SK-N-SH treated with all-trans-retinoic acid at 6 μM for 48 hours (cell line): ENCODE data around the gene ACTN4.

Experiments
- ARNTL ChIP-seq: fragments of 450-650 bp; formaldehyde crosslinking; IDR thresholded peaks from 2 replicates; pipeline ENCODE4 v1.5.0; 2020; ENCODE audit warnings: low read depth, mild to moderate bottlenecking, moderate library complexity, borderline replicate concordance
- CSDC2 ChIP-seq: fragments of 250-450 bp; sonication (Bioruptor Pico); IDR thresholded peaks from 2 replicates; pipeline ENCODE4 v1.5.0; 2020; ENCODE audit warnings: mild to moderate bottlenecking, moderate library complexity
- OSR1 ChIP-seq: fragments of 250-450 bp; sonication (Bioruptor Pico); IDR thresholded peaks from 2 replicates; pipeline ENCODE4 v1.8.0; 2022; ENCODE audit warnings: moderate library complexity, mild to moderate bottlenecking, inconsistent platforms
- PPARA ChIP-seq: fragments of 250-450 bp; sonication (Bioruptor Pico); IDR thresholded peaks from 2 replicates; pipeline ENCODE4 v1.5.0; 2020; ENCODE audit warnings: mild to moderate bottlenecking, borderline replicate concordance
- RARB ChIP-seq: fragments of 250-450 bp; sonication (Bioruptor Pico); IDR thresholded peaks from 2 replicates; pipeline ENCODE4 v1.8.0; 2021; ENCODE audit warnings: mild to moderate bottlenecking, moderate library complexity
- SNAI2 ChIP-seq: fragments of 250-450 bp; sonication (Bioruptor Pico); IDR thresholded peaks from 2 replicates; pipeline ENCODE4 v1.5.0; 2020; ENCODE audit warnings: mild to moderate bottlenecking, moderate library complexity
- TCF4 ChIP-seq: fragments of 250-450 bp; sonication (Bioruptor Pico); IDR thresholded peaks from 2 replicates; pipeline ENCODE4 v1.8.0; 2021; ENCODE audit warnings: mild to moderate bottlenecking, moderate library complexity, borderline replicate concordance
- TOX ChIP-seq: fragments of 250-450 bp; sonication (Bioruptor Pico); IDR thresholded peaks from 2 replicates; pipeline ENCODE4 v1.8.0; 2021; ENCODE audit warnings: mild to moderate bottlenecking, moderate library complexity, borderline replicate concordance
- ZC3H10 ChIP-seq: fragments of 250-450 bp; sonication (Bioruptor Pico); IDR thresholded peaks from 2 replicates; pipeline ENCODE4 v1.5.1; 2021; ENCODE audit warnings: mild to moderate bottlenecking, moderate library complexity
- ZFP3 ChIP-seq: fragments of 250-450 bp; sonication (Bioruptor Pico); IDR thresholded peaks from 2 replicates; pipeline ENCODE4 v1.5.0; 2020; ENCODE audit warnings: mild to moderate bottlenecking, moderate library complexity
- ZFP30 ChIP-seq: fragments of 450-650 bp; formaldehyde crosslinking; IDR thresholded peaks from 2 replicates; pipeline ENCODE4 v1.5.0; 2022; ENCODE audit warnings: mild to moderate bottlenecking, moderate library complexity
- ZNF70 ChIP-seq: fragments of 450-650 bp; formaldehyde crosslinking; IDR thresholded peaks from 2 replicates; pipeline ENCODE4 v1.5.0; 2020; ENCODE audit warnings: mild to moderate bottlenecking, moderate library complexity
- TF ChIP-seq, protein P1 (sequence below): fragments of 250-450 bp; sonication (Bioruptor Pico); IDR thresholded peaks from 2 replicates; pipeline ENCODE4 v1.8.0; 2020; ENCODE audit warnings: mild to moderate bottlenecking, moderate library complexity, borderline replicate concordance
- TF ChIP-seq, protein P2 (sequence below): fragments of 250-450 bp; sonication (Bioruptor Pico); IDR thresholded peaks from 2 replicates; pipeline ENCODE4 v1.5.1; 2020; ENCODE audit warnings: low read depth, mild to moderate bottlenecking, moderate library complexity

DNA sequence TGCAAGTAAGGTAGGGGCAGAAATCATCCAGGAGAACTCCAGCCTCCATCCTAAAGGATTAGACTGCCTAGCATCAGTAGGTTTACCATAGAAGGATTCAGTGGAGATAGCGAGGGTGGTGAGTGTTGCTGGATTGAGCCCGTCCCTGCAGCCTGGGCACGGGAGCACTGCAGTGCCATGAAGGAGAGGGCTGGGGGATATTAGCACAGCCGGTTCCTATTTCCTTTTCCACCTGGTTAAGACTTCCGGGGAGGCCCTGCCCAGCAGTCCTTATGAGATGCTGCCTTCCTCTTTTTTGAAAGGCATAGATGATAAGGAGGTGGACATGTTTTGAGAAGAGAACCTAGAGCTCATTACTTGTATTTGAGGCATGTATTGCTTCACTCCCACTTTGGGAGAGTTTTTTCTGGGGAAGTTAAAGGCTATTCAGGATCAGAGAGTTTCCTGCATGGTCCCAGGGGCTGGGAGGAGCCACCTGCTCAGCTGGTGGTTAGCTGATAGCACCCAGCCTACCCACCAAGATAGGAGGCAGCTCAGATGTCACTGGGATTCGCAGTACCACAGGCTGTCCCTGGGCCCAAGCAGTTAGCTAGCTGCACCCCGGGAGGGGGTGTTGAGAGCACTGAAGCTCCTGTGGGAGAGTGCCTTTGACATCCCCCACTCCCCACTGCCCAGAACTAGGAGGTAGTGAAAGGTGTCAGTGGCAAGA, 17.2 kb downstream of the ACTN4 start:
- no peak for TF ChIP-seq ARNTL (CRISPR knock-in tag)
- no peak for TF ChIP-seq TOX
- no peak for TF ChIP-seq TCF4 (CRISPR knock-in tag)
- TF ChIP-seq, protein P1, sequence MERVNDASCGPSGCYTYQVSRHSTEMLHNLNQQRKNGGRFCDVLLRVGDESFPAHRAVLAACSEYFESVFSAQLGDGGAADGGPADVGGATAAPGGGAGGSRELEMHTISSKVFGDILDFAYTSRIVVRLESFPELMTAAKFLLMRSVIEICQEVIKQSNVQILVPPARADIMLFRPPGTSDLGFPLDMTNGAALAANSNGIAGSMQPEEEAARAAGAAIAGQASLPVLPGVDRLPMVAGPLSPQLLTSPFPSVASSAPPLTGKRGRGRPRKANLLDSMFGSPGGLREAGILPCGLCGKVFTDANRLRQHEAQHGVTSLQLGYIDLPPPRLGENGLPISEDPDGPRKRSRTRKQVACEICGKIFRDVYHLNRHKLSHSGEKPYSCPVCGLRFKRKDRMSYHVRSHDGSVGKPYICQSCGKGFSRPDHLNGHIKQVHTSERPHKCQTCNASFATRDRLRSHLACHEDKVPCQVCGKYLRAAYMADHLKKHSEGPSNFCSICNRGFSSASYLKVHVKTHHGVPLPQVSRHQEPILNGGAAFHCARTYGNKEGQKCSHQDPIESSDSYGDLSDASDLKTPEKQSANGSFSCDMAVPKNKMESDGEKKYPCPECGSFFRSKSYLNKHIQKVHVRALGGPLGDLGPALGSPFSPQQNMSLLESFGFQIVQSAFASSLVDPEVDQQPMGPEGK (CRISPR knock-in tag): no peak
- TF ChIP-seq SNAI2 (CRISPR knock-in tag): no peak
- no peak for TF ChIP-seq ZFP3 (CRISPR knock-in tag)
- TF ChIP-seq ZNF70 (CRISPR knock-in tag): no peak
- no peak for TF ChIP-seq RARB (CRISPR knock-in tag)
- TF ChIP-seq ZC3H10 (CRISPR knock-in tag): no peak
- TF ChIP-seq CSDC2 (CRISPR knock-in tag): no peak
- TF ChIP-seq, protein P2, sequence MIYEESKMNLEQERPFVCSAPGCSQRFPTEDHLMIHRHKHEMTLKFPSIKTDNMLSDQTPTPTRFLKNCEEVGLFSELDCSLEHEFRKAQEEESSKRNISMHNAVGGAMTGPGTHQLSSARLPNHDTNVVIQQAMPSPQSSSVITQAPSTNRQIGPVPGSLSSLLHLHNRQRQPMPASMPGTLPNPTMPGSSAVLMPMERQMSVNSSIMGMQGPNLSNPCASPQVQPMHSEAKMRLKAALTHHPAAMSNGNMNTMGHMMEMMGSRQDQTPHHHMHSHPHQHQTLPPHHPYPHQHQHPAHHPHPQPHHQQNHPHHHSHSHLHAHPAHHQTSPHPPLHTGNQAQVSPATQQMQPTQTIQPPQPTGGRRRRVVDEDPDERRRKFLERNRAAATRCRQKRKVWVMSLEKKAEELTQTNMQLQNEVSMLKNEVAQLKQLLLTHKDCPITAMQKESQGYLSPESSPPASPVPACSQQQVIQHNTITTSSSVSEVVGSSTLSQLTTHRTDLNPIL (CRISPR knock-in tag): no peak
- TF ChIP-seq OSR1 (CRISPR knock-in tag): no peak
- no peak for TF ChIP-seq ZFP30
- TF ChIP-seq PPARA (CRISPR knock-in tag): no peak
